Posterior vena cava (tissue), 2 donors: Measurements from ENCODE around the gene UBASH3B. TPM values are rescaled to one million over a fixed set of nuclear protein-coding genes. Genes with fewer than 3 reads are reported as not detected.

ENCODE experiments used
- DNase-seq: peaks from one replicate; pipeline ENCODE4 v3.0.0-alpha.2; 2020; ENCODE audit warnings: low spot score
- intact Hi-C, 2 donors: fragments of 100-400 bp; cut with DNase I; formaldehyde crosslinking; loops; one replicate each; pipeline versions ENCODE4 v1.14.1 to v1.14.2; 2022 to 2023
- total RNA-seq, 2 donors: library from RNA; stranded (reverse); fragmentation: NEBNext Ultra II Directional; extraction: Animal tissue kit (Norgen Biotek cat#: 25700); gene quantifications; one replicate each; pipeline ENCODE4 v1.2.1, GENCODE V29; 2021
- donor health status: DM: yes; HTN: yes; CAD: no.
- donor health status: DM: yes; HTN: yes; CAD: no.

The UBASH3B gene
- total RNA-seq, 2 donors from 2014 or later = 13.0 to 23.6 TPM

DNA sequence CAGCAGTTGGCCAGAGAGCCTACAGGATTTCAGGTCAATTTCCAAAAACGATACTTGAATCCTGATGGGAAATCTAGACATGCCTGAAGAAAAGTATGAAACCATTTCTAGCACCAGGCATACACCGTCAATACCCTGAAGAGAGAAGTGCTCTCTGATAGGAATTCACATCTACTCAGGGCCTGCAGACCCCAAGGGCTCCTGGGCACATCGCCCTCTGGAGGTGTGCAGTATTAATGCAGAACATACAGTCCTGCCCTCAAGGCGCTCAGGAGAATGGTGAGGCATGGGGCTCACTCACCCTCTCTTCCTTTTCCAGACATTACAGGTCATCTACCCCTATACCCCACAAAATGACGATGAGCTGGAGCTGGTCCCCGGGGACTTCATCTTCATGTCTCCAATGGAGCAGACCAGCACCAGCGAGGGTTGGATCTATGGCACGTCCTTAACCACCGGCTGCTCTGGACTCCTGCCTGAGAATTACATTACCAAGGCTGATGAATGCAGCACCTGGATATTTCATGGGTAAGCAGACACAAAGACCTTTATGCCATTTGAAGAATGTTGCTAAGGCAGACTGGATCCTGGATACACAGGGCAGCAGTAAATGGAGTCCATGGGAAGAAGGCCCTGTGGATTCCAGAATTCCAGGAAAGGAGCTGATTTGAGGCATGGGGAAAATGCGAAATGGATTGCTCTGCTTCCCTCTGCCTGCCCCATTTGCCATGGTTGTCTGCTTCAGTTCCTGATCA, 133.4 kb downstream of the UBASH3B start:
- intact Hi-C loops = no loop called here
- no peak for DNase-seq

GRCh38 chr11:122789907-122790306, 134.4 kb downstream of the UBASH3B start:
- intact Hi-C loops = no loop called here
- no peak for DNase-seq

- intact Hi-C loops = no loop called here
- no peak for DNase-seq
Measured at GRCh38 chr11:122791411-122791810, 135.9 kb downstream of the UBASH3B start.

- no peak for DNase-seq
- intact Hi-C loops = no loop called here
Measured at GRCh38 chr11:122791836-122792235, 136.3 kb downstream of the UBASH3B start.

DNA sequence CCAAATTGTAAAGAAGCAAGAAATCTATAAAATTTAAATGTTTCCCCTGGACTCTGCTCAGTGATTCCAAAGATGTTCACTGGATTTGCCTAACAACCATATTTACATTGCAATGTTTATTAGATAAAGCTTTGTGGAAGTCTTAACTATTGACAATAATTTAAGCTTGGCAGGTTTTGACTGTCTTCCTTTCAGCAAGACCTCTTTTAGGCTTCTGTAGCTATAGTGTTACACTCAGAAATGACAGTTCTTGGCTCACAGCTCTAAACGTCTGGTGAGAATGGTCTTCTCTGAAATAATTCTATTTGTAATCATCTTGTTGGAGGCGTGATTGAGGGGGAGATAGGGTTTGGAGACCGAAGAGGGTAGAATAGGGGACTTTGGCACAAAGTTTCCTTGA, 138.0 kb downstream of the UBASH3B start:
- DNase-seq = no peak
- intact Hi-C loops = no loop called here

- DNase-seq = no peak
- intact Hi-C loops = no loop called here
Measured at GRCh38 chr11:122795307-122795706, 139.8 kb downstream of the UBASH3B start.

GRCh38 chr11:122796128-122796717, 140.7 kb downstream of the UBASH3B start:
- no peak for DNase-seq
- intact Hi-C loops = no loop called here

- intact Hi-C loops = no loop called here
- no peak for DNase-seq
Measured at GRCh38 chr11:122797651-122798050, 142.1 kb downstream of the UBASH3B start.

DNA sequence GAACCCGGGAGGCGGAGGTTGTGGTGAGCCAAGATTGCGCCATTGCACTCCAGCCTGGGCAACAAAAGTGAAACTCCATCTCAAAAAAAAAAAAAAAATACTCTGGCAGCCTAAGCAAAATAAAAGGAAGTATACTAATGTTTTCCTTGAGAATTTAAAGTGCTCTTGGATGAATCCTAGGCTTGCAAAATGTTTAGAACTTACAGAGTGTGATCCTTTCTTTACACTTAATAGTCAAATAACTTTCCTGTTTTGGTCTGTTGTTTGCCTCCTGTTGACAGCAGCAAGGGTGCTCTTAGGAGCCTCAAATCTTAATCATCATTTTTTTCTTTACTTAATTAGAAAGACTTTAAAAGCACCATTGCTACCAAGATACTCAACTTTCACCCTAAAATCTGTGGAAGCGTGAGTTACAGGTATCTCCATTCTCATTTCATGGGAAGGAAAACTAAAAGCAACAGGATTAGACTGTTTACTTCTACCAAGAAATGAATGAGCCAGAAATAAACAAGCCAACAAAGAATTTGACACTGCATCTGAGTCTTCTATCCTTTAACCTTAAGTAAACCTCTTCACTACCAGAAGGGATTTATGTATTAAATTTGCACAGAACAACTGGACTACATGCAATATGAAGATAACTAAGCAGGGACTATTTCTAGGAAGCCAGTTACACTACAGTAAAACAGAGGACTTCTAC, 144.0 kb downstream of the UBASH3B start:
- intact Hi-C loops = no loop called here
- no peak for DNase-seq

GRCh38 chr11:122802876-122803275, 147.4 kb downstream of the UBASH3B start:
- intact Hi-C loops = no loop called here
- no peak for DNase-seq

DNA sequence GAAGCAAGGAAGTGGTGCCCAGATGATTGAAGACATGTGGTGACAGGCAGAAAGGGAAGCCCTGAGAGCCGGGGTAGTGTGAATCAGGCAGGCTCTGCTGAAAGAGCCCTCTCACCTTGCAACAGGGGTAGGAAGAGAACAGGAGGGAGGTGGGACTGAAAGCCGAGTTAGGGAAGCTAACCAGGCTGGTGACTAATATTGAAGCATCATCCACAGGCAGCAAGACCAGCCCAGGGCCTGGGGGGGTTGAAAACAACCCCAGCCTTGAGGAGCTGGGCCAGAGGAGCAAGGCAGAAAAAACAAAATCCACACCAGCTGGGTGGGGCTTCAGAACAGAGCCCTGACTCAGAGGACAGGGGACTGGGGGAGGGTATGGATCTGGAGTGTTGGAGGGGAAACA, 147.8 kb downstream of the UBASH3B start:
- DNase-seq = no peak
- intact Hi-C loops = no loop called here

DNA sequence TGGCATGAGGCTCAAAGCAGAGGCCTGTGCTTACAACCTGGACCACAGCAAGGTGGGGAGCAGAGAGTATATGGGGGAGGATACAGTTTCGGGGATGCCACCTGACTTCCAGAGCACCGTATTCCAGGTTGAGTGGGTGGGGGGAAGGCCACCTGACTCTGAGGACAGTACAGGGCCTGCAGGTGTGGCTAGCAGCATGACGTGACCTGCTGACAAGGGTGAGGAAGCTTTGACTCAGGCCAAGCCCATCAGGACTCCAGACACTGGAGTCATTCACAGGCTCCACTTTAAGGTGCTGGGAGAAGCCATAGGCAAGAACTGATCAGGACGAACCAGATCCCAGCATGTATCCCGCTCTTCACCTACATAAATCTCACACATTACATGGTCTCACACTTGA, 148.2 kb downstream of the UBASH3B start:
- intact Hi-C loops = no loop called here
- DNase-seq = no peak

DNA sequence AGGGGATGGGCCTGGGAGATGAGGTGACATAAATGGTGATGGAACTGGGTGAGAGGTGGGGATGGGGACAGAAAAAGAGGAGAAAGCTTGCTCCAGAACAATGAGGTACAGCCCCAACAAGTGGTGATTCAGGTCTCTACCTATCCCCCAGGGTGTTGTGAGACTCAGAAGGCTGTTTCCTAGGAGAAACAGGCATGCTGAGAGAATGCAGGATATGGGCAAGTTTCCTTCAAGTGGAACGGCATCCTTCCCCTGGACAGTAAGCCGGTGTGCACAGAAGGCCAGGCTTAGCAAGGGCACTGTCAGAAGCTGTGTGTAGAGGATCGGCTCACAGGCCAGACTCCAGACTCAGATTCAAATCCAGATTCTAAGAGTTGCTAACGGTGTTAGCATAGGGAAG, 148.6 kb downstream of the UBASH3B start:
- no peak for DNase-seq
- intact Hi-C loops = no loop called here

GRCh38 chr11:122804796-122805195, 149.3 kb downstream of the UBASH3B start:
- intact Hi-C loops = no loop called here
- DNase-seq = no peak

GRCh38 chr11:122807731-122808477, 152.4 kb downstream of the UBASH3B start:
- intact Hi-C loops = no loop called here
- DNase-seq = no peak

- intact Hi-C loops = no loop called here
- DNase-seq = no peak
Measured at GRCh38 chr11:122808478-122808869, 153.0 kb downstream of the UBASH3B start.

DNA sequence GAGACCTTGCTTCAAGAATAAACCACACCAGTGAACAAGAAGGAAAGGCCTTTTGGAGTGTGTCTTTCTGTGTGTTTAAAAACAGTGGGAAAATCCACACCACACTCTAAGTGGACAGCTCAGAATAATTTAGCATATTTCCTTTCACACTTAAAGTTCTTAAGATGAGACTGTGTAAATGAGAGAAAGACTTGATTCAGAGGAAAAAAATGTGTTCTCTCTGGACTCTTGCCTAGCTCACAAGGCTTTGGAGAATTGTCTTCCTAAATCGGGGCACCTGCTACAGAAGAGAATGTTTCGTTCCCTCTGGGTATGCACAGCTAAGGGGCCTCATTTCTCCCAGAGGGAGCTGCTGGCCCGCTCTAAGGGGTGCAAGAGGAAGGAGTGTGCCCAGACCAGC, 154.3 kb downstream of the UBASH3B start:
- no peak for DNase-seq
- intact Hi-C loops = no loop called here

DNA sequence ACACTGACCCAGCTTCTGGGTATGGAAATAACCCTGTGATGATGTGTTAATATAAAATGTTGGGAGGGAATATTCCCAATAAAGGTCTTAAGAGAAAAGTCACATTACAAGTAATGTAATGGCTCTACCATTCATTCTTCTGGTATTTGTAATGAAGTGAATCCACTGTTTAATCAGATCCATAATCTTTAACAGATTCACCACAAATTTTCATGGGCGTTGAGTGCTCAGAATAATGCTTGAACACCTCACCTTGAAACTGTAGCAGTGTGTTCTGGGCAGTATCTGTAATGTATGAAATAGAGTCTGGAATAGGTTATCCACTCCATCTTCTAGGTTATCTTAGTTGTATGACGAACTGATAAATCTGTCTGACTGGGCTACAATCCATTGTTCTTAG, 156.2 kb downstream of the UBASH3B start:
- intact Hi-C loops = no loop called here
- DNase-seq = no peak

GRCh38 chr11:122812638-122813037, 157.1 kb downstream of the UBASH3B start:
- intact Hi-C loops = no loop called here
- no peak for DNase-seq
